Tibial nerve (tissue), 4 donors: ENCODE measurements around the gene C2CD5. TPM values are rescaled to one million over a fixed set of nuclear protein-coding genes. Genes with fewer than 3 reads are reported as not detected.

Experiments
- DNase-seq, 2 donors: peaks; one replicate each; pipeline ENCODE4 v3.0.0-alpha.2; 2019; ENCODE audit warnings: low spot score in 2 of 2
- H3K27ac ChIP-seq, 4 donors: fragments of 200-600 bp; sonication (generic) in 3 of 4; one replicate each; pipeline ENCODE4 v1.5.1; 2017 to 2019; ENCODE audit warnings: mild to moderate bottlenecking in 1 of 4
- H3K27me3 ChIP-seq, 2 donors: fragments of 200-600 bp; sonication (generic) in 1 of 2; one replicate each; pipeline versions ENCODE4 v1.5.1 to v1.6.0; 2017 to 2019
- H3K36me3 ChIP-seq, 3 donors: fragments of 200-600 bp; sonication (generic); one replicate each; pipeline ENCODE4 v1.5.1; 2018 to 2019
- H3K4me1 ChIP-seq, 4 donors: fragments of 200-600 bp; sonication (generic) in 3 of 4; one replicate each; pipeline ENCODE4 v1.5.1; 2017 to 2019
- H3K4me3 ChIP-seq, 4 donors: fragments of 200-600 bp; sonication (generic) in 3 of 4; one replicate each; pipeline ENCODE4 v1.5.1; 2017 to 2019; ENCODE audit warnings: mild to moderate bottlenecking in 1 of 4, moderate library complexity in 1 of 4
- H3K9me3 ChIP-seq, 4 donors: fragments of 200-600 bp; sonication (generic) in 3 of 4; one replicate each; pipeline ENCODE4 v1.5.1; 2017 to 2019
- EP300 ChIP-seq, 2 donors: sonication (generic); formaldehyde crosslinking; IDR thresholded peaks; one replicate each; pipeline ENCODE4 v1.6.1; 2017; ENCODE audit warnings: antibody characterized with exemption in 2 of 2, mild to moderate bottlenecking in 1 of 2
- POLR2A ChIP-seq, 2 donors: fragments of 450-650 bp; IDR thresholded peaks; one replicate each; pipeline ENCODE4 v1.6.1; 2017; ENCODE audit warnings: antibody characterized with exemption in 2 of 2, mild to moderate bottlenecking in 2 of 2, moderate library complexity in 2 of 2
- WGBS, 2 donors: methylation state at CpG; one replicate each; pipeline ENCODE4 v1.1.5; 2018; 5-methylcytosine and 5-hydroxymethylcytosine counted together
- total RNA-seq, 4 donors: library from RNA; depleted of rRNA; stranded (reverse); fragments of >200 nt; gene quantifications; one replicate each; pipeline ENCODE4 v1.1.0, GENCODE V29; 2016
- TF ChIP-seq, protein P1 (sequence below), 5 experiments: fragments of 200-600 bp in 3 of 5; fragments of 450-650 bp in 2 of 5; sonication (generic) in 3 of 5; IDR thresholded peaks; one replicate each; pipeline ENCODE4 v1.5.1; 2016 to 2019; ENCODE audit warnings: antibody characterized with exemption in 5 of 5, mild to moderate bottlenecking in 3 of 5, moderate library complexity in 2 of 5

Gene C2CD5
- total RNA-seq, 4 donors from 2014 or later: 49.2 to 63.8 (median 52.5) TPM

DNA sequence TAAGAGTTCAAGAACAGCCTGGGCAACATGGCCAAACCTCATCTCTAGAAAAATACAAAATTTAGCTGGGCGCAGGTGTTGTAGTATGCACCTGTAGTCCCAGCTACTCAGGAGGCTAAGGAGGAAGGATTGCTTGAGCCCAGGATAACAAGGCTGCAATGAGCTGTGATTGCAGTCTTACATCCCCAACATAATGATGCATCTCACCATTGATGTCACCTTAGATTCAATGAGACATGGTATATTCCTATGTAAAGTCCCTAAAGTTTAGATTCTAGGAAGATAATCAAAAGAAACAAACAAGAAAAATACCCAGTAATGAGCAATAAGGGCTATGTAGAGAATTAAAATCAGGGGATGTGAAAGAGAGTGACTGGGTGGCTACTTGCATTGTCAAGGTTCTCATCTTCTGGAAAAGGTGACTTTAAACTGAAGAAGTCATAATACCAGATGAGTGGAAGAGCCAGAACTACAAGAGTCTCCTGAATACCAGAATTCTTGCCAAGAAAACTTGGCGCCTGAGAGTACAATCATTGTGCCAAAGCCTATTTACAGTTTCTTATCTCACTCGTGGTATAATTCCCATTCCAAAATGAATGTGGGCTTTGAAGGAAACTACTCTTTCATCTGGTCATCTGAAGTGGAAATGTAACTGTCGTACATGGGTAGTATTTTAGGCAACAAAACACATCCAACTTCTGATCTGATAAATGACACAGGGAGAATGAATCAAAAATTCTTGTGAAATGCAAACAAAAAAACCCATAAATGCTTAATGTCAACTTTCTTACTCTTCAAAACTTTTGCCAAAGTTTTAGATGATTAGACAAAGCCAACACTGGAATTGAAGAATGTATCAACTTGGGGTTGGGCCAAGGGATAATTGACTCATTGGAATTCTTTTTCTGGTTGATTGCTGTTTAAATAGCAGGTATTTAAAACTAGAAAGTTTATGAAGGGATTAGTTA lies 128.7 kb downstream of the C2CD5 start:
- H3K27me3 ChIP-seq: no peaks in the 10 kb centered on the region
- WGBS, 2 donors: 30 to 37% methylated on average over 4 of the region's 4 CpGs
- TF ChIP-seq, protein P1, sequence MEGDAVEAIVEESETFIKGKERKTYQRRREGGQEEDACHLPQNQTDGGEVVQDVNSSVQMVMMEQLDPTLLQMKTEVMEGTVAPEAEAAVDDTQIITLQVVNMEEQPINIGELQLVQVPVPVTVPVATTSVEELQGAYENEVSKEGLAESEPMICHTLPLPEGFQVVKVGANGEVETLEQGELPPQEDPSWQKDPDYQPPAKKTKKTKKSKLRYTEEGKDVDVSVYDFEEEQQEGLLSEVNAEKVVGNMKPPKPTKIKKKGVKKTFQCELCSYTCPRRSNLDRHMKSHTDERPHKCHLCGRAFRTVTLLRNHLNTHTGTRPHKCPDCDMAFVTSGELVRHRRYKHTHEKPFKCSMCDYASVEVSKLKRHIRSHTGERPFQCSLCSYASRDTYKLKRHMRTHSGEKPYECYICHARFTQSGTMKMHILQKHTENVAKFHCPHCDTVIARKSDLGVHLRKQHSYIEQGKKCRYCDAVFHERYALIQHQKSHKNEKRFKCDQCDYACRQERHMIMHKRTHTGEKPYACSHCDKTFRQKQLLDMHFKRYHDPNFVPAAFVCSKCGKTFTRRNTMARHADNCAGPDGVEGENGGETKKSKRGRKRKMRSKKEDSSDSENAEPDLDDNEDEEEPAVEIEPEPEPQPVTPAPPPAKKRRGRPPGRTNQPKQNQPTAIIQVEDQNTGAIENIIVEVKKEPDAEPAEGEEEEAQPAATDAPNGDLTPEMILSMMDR (IDR thresholded peaks at IDR 0.05): no peak
- TF ChIP-seq EP300 (IDR thresholded peaks at IDR 0.05): no peak
- TF ChIP-seq POLR2A (IDR thresholded peaks at IDR 0.05): no peak
- H3K27ac ChIP-seq: no peak overlapping the region
- H3K4me3 ChIP-seq: no peak overlapping the region
- H3K36me3 ChIP-seq: no peaks in the 10 kb centered on the region
- H3K9me3 ChIP-seq: no peaks in the 10 kb centered on the region
- peaks cover 0 to 14% (median 0%) of the 10 kb centered on the region in 4 donors for H3K4me1 ChIP-seq
- DNase-seq: no peak

DNA sequence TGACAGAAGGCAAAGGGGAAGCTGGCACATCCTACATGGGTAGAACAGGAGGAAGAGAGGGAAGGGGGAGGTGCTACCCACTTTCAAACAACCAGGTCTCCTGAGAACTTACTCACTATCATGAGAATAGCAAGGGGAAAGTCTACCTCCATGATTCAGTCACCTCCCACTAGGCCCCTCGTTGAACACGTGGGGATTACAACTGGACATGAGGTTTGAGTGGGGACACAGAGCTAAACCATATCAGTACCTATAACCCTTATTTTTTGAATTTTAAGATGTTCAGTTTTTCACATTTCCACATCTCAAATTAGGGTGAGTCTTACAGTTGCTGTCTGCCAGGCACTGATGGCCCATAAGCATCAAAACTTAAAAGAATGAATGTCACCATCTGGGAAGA lies 129.6 kb downstream of the C2CD5 start:
- DNase-seq: no peak
- Histone ChIP-seq H3K27ac (no peak overlapping the region), H3K4me3 (no peak overlapping the region), H3K36me3 (no peaks in the 10 kb centered on the region), H3K4me1 (peaks cover 0 to 14% (median 0%) of the 10 kb centered on the region in 4 donors), H3K27me3 (no peaks in the 10 kb centered on the region), H3K9me3 (no peaks in the 10 kb centered on the region)
- WGBS, 2 donors: 94% methylated on average over 2 of the region's 2 CpGs
- TF ChIP-seq EP300 (IDR thresholded peaks at IDR 0.05): no peak
- TF ChIP-seq, protein P1 (IDR thresholded peaks at IDR 0.05): no peak
- no peak for TF ChIP-seq POLR2A (IDR thresholded peaks at IDR 0.05)

DNA sequence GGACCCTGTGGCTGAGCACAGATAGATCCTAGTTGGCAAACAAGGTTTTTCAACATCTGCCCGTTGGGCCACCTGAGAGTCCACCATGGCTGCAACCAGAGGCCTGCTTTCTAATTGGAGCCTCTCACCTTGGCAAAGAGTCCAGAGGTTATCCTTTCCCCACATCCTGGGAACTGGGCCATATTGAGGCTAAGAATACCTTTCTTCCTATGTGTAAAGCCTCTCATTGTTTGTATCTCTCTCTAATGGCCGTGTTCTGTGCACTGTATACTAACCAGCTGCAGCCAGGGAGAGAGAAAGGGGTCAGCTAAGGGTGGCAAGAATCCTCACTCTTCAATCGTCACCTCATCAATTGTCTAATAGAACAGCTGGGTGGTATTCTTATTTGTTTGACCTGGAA lies 130.8 kb downstream of the C2CD5 start:
- Histone ChIP-seq H3K4me3 (no peak overlapping the region), H3K9me3 (no peaks in the 10 kb centered on the region), H3K36me3 (no peaks in the 10 kb centered on the region), H3K27ac (no peak overlapping the region), H3K4me1 (peaks cover 0 to 14% (median 0%) of the 10 kb centered on the region in 4 donors), H3K27me3 (no peaks in the 10 kb centered on the region)
- TF ChIP-seq EP300 (IDR thresholded peaks at IDR 0.05): no peak
- TF ChIP-seq, protein P1 (IDR thresholded peaks at IDR 0.05): no peak
- no peak for DNase-seq
- WGBS, 2 donors: 75 to 90% methylated on average over 3 of the region's 3 CpGs

DNA sequence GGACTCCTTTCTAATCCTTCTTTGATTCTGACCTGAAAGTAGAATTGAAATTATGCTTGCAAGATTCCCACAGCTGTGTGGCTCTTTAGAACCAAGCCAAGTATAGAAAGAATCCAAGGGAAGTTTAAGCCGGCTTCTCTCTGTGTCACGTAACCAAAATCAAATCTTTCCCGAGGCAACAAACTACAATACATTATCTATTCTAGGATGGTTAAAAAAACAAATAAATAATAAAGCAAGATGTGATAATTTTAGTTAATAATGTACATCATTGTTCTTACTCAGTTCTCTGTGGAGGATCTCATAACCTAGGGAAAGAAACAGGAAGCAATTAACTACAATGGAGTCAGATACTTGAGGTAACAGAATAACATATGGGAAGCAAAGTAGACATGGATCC lies 131.8 kb downstream of the C2CD5 start:
- no peak for DNase-seq
- Histone ChIP-seq H3K27me3 (no peaks in the 10 kb centered on the region), H3K27ac (no peak overlapping the region), H3K4me1 (peaks cover 0 to 14% (median 0%) of the 10 kb centered on the region in 4 donors), H3K4me3 (no peak overlapping the region), H3K36me3 (no peaks in the 10 kb centered on the region), H3K9me3 (no peaks in the 10 kb centered on the region)
- no peak for TF ChIP-seq EP300 (IDR thresholded peaks at IDR 0.05)
- TF ChIP-seq POLR2A (IDR thresholded peaks at IDR 0.05): no peak
- TF ChIP-seq, protein P1 (IDR thresholded peaks at IDR 0.05): no peak
- WGBS, 2 donors: 46 to 58% methylated on average over 3 of the region's 3 CpGs

DNA sequence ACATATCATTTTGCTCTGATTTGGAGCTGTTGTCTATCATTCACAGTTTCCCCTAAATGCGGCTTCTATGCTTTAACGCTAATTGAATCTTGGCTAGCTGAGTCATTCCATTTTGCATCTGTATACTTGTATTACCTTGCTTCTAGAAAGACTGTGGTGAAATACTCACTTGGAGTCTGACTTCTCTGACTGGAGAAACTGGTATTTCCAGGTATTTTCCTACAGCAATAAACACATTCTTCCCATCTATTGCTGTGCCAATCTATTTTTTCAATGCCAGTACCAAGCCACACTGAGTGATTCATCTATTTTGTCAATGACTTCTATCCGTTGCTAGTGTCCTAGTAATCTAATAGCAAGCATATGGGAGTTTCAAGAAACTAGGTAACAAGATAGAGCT lies 133.9 kb downstream of the C2CD5 start:
- Histone ChIP-seq H3K4me1 (peaks cover 0 to 2% (median 0%) of the 10 kb centered on the region in 4 donors), H3K4me3 (no peak overlapping the region), H3K27me3 (no peaks in the 10 kb centered on the region), H3K27ac (no peak overlapping the region), H3K9me3 (no peaks in the 10 kb centered on the region), H3K36me3 (no peaks in the 10 kb centered on the region)
- DNase-seq: no peak
- TF ChIP-seq, protein P1 (IDR thresholded peaks at IDR 0.05): no peak
- TF ChIP-seq POLR2A (IDR thresholded peaks at IDR 0.05) (no peak), EP300 (IDR thresholded peaks at IDR 0.05) (no peak)
- 85 to 90% methylated on average over 3 of the region's 3 CpGs for WGBS, 2 donors
